Testis (tissue), 3 donors: ENCODE data around the gene KAT2B. TPM values are rescaled to one million over a fixed set of nuclear protein-coding genes. Genes with fewer than 3 reads are reported as not detected.

ENCODE experiments used
- DNase-seq: peaks from one replicate; pipeline ENCODE4 v3.0.0-alpha.2; 2019
- H3K27ac ChIP-seq, 2 donors: fragments of 200-600 bp; sonication (generic); one replicate each; pipeline ENCODE4 v1.5.1; 2019
- H3K27me3 ChIP-seq: fragments of 200-600 bp; sonication (generic); one replicate; pipeline ENCODE4 v1.5.1; 2019
- H3K36me3 ChIP-seq: fragments of 200-600 bp; sonication (generic); one replicate; pipeline ENCODE4 v1.5.1; 2017; ENCODE audit warnings: low read depth; ENCODE audit errors: missing control alignments
- H3K4me1 ChIP-seq: fragments of 200-600 bp; sonication (generic); one replicate; pipeline ENCODE4 v1.5.1; 2019
- H3K4me3 ChIP-seq, 2 donors: fragments of 200-600 bp; sonication (generic); one replicate each; pipeline ENCODE4 v1.5.1; 2017 to 2019
- H3K9me3 ChIP-seq: fragments of 200-600 bp; sonication (generic); one replicate; pipeline ENCODE4 v1.5.1; 2017
- CTCF ChIP-seq, 3 experiments: fragments of 450-650 bp in 2 of 3; fragments of 200-600 bp in 1 of 3; sonication (generic) in 1 of 3; IDR thresholded peaks; one replicate each; pipeline ENCODE4 v1.5.1; 2016 to 2019; ENCODE audit warnings: antibody characterized with exemption in 3 of 3, mild to moderate bottlenecking in 2 of 3, moderate library complexity in 1 of 3
- POLR2A ChIP-seq: fragments of 450-650 bp; IDR thresholded peaks from one replicate; pipeline ENCODE4 v1.6.1; 2017; ENCODE audit warnings: antibody characterized with exemption, mild to moderate bottlenecking, moderate library complexity
- WGBS, 2 donors: methylation state at CpG; one replicate each; pipeline ENCODE4 v1.1.5; 2018; 5-methylcytosine and 5-hydroxymethylcytosine counted together
- intact Hi-C: fragments of 100-400 bp; cut with DNase I; formaldehyde crosslinking; loops from one replicate; pipeline ENCODE4 v1.15.1; 2023; ENCODE audit warnings: low total_unique reads
- polyA plus RNA-seq: library from polyadenylated mRNA; stranded (reverse); fragments of 350-450 nt; fragmentation: Illumina TruSeq; extraction: RNeasy Lipid Tissue Mini Kit (QIAGEN cat#74804); gene quantifications from one replicate; pipeline ENCODE4 v1.2.3, GENCODE V29; 2014; ENCODE audit warnings: low read depth, low replicate concordance; ENCODE audit not compliant: insufficient read depth
- total RNA-seq, 2 donors: library from RNA; depleted of rRNA; stranded (reverse); fragments of >200 nt; gene quantifications; one replicate each; pipeline ENCODE4 v1.2.3, GENCODE V29; 2016

KAT2B gene
- total and polyA plus RNA-seq, 3 donors from 2014 or later = 5.3 to 9.9 (median 6.5) TPM

GRCh38 chr3:20035019-20035418 is 5.2 kb upstream of the KAT2B start:
- H3K4me1 ChIP-seq = no peaks in the 10 kb centered on the region

GRCh38 chr3:20037255-20037996 is 2.8 kb upstream of the KAT2B start:
- Histone ChIP-seq H3K27ac (no peak overlapping the region), H3K4me3 (no peak overlapping the region), H3K36me3 (no peaks in the 10 kb centered on the region), H3K27me3 (no peaks in the 10 kb centered on the region), H3K4me1 (no peaks in the 10 kb centered on the region), H3K9me3 (no peaks in the 10 kb centered on the region)
- 62 to 84% methylated on average over 1 of the region's 1 CpG for WGBS, 2 donors
- no peak for TF ChIP-seq POLR2A
- no peak for TF ChIP-seq CTCF (IDR thresholded peaks at IDR 0.05)
- intact Hi-C loops = no loop called here
- no peak for DNase-seq

More at GRCh38 chr3:20035019-20035418, 5.2 kb upstream of the KAT2B start:
- WGBS, 2 donors = 92 to 93% methylated on average over 4 of the region's 4 CpGs
- Histone ChIP-seq H3K36me3 (no peaks in the 10 kb centered on the region), H3K9me3 (no peaks in the 10 kb centered on the region), H3K27ac (no peak overlapping the region), H3K27me3 (no peaks in the 10 kb centered on the region), H3K4me3 (no peak overlapping the region)
- no peak for DNase-seq
- TF ChIP-seq POLR2A (no peak), CTCF (IDR thresholded peaks at IDR 0.05) (no peak)
- intact Hi-C loops = no loop called here

GRCh38 chr3:20038699-20039465 is 1.4 kb upstream of the KAT2B start:
- 3 to 9% methylated on average over 16 of the region's 16 CpGs for WGBS, 2 donors
- H3K9me3 ChIP-seq = no peaks in the 10 kb centered on the region
- no peak for TF ChIP-seq CTCF (IDR thresholded peaks at IDR 0.05)
- DNase-seq = no peak
- no peaks in the 10 kb centered on the region for H3K36me3 ChIP-seq
- peak overlapping the region; percentile 96 to 97 for H3K27ac ChIP-seq
- H3K27me3 ChIP-seq = no peaks in the 10 kb centered on the region
- peak overlapping the region; percentile 80 to 89 for H3K4me3 ChIP-seq
- intact Hi-C loops = no loop called here
- H3K4me1 ChIP-seq = no peaks in the 10 kb centered on the region

- H3K36me3 ChIP-seq = no peaks in the 10 kb centered on the region
- 0 to 1% methylated on average over 4 of the region's 4 CpGs for WGBS, 2 donors
- peak overlapping the region; percentile 80 to 89 for H3K4me3 ChIP-seq
- no peaks in the 10 kb centered on the region for H3K4me1 ChIP-seq
- H3K27me3 ChIP-seq = no peaks in the 10 kb centered on the region
- intact Hi-C loops = no loop called here
- TF ChIP-seq CTCF (IDR thresholded peaks at IDR 0.05) (no peak), POLR2A (no peak)
- no peaks in the 10 kb centered on the region for H3K9me3 ChIP-seq
- peak overlapping the region; percentile 96 to 97 for H3K27ac ChIP-seq
- no peak for DNase-seq
These were observed 831 bp upstream of the KAT2B start for GRCh38 chr3:20039466-20039764.
